K562 (cell line): Measurements from ENCODE around the gene PSMD7. TPM values are rescaled to one million over a fixed set of nuclear protein-coding genes. Genes with fewer than 3 reads are reported as not detected.

ENCODE experiments used
- EP300 ChIP-seq: IDR thresholded peaks from 2 replicates; pipeline ENCODE4 v1.6.1; 2012; ENCODE audit warnings: low read length, improper control_type of control experiment
- FOXJ2 ChIP-seq: fragments of 200-800 bp; sonication (Bioruptor generic); IDR thresholded peaks from 2 replicates; pipeline ENCODE4 v1.6.1; 2016; ENCODE audit warnings: missing genetic modification characterization, missing compliant biosample characterization
- GABPB2 ChIP-seq: fragments of 250-450 bp; sonication (Bioruptor Pico); conservative IDR thresholded peaks from 2 replicates; pipeline ENCODE4 v1.5.1; 2021; ENCODE audit warnings: mild to moderate bottlenecking
- KLF16 ChIP-seq: IDR thresholded peaks from 2 replicates; pipeline ENCODE4 v1.6.1; 2016; ENCODE audit warnings: antibody characterized with exemption
- NR4A1 ChIP-seq, 2 experiments: fragments of 250-450 bp in 1 of 2; fragments of 450-650 bp in 1 of 2; sonication (Bioruptor Pico) in 1 of 2; IDR thresholded peaks; 2 replicates each; pipeline versions ENCODE4 v1.4.0 to v1.6.1; 2016 to 2020; ENCODE audit warnings: mild to moderate bottlenecking in 2 of 2, missing compliant biosample characterization in 1 of 2, missing genetic modification characterization in 1 of 2, moderate library complexity in 1 of 2
- PPARD ChIP-seq: fragments of 250-450 bp; sonication (Bioruptor Pico); IDR thresholded peaks from 2 replicates; pipeline ENCODE4 v1.8.0; 2022; ENCODE audit warnings: inconsistent platforms, mild to moderate bottlenecking, moderate library complexity
- TEAD1 ChIP-seq, 2 experiments: fragments of 450-650 bp in 1 of 2; sonication (generic) in 1 of 2; formaldehyde crosslinking; IDR thresholded peaks; 2 replicates each; pipeline versions ENCODE4 v1.4.0 to v1.8.0; 2020 to 2022; ENCODE audit warnings: mild to moderate bottlenecking in 2 of 2, missing genetic modification reagents in 1 of 2
- ZFP30 ChIP-seq: fragments of 250-450 bp; sonication (Bioruptor Pico); IDR thresholded peaks from 2 replicates; pipeline ENCODE4 v1.8.0; 2022; ENCODE audit warnings: moderate library complexity, mild to moderate bottlenecking, inconsistent platforms, borderline replicate concordance
- ZNF23 ChIP-seq: fragments of 250-450 bp; sonication (Bioruptor Pico); IDR thresholded peaks from 2 replicates; pipeline ENCODE4 v1.4.0; 2020; ENCODE audit warnings: mild to moderate bottlenecking
- ZNF586 ChIP-seq: fragments of 450-650 bp; formaldehyde crosslinking; conservative IDR thresholded peaks from 2 replicates; pipeline ENCODE4 v1.4.0; 2020; ENCODE audit warnings: mild to moderate bottlenecking, moderate library complexity
- polyA plus RNA-seq, 8 experiments: library from polyadenylated mRNA; depleted of rRNA in 4 of 8; stranded (reverse) in 5 of 8; unstranded in 3 of 8; fragments of >200 nt; fragmentation: Nextera tagmentation in 2 of 8; fragmentation: Illumina TruSeq in 1 of 8; extraction: Ambion mirVana in 2 of 8; extraction: Trizol in 1 of 8; gene quantifications; 2 replicates each; pipeline versions ENCODE4 v1.2.1 to v1.2.3, GENCODE V29; 2011 to 2014; ENCODE audit warnings: inconsistent platforms in 1 of 8, missing spikeins in 1 of 8
- total RNA-seq, 7 experiments: library from RNA; depleted of rRNA in 6 of 7; stranded (reverse); fragments of >200 nt in 6 of 7; fragmentation: Illumina TruSeq in 2 of 7; extraction: Trizol in 2 of 7; gene quantifications; 2 replicates each; pipeline versions ENCODE4 v1.2.1 to v1.2.3, GENCODE V29; 2011 to 2021; ENCODE audit warnings: low replicate concordance in 1 of 7
- TF ChIP-seq, protein P1 (sequence below): sonication (generic); IDR thresholded peaks from 2 replicates; pipeline ENCODE4 v1.6.1; 2016
- TF ChIP-seq, protein P2 (sequence below): sonication (generic); formaldehyde crosslinking; IDR thresholded peaks from 2 replicates; pipeline ENCODE4 v1.8.0; 2022; ENCODE audit warnings: mild to moderate bottlenecking, missing genetic modification reagents
- TF ChIP-seq, protein P3 (sequence below), 2 experiments: fragments of 450-650 bp; formaldehyde crosslinking in 1 of 2; IDR thresholded peaks; 2 replicates each; pipeline versions ENCODE4 v1.4.0 to v1.6.1; 2014 to 2020; ENCODE audit warnings: mild to moderate bottlenecking in 2 of 2, borderline replicate concordance in 1 of 2, low read depth in 1 of 2
- TF ChIP-seq, protein P4 (sequence below), 3 experiments: IDR thresholded peaks in 2 of 3; conservative IDR thresholded peaks in 1 of 3; 2 replicates each; pipeline ENCODE4 v1.5.1; 2011 to 2012; ENCODE audit warnings: low read length in 3 of 3, mild to moderate bottlenecking in 3 of 3, control low read depth in 2 of 3, improper control_type of control experiment in 1 of 3, inconsistent platforms in 1 of 3, low read depth in 1 of 3, mixed read lengths in 1 of 3, moderate library complexity in 1 of 3; ENCODE audit not compliant: insufficient read depth in 2 of 3

Gene PSMD7
- total and polyA plus RNA-seq, 9 of the 15 experiments (the other 6 are each of a cell fraction or from before 2014, with no cell fraction given), result 100 to 226 (median 156) TPM

DNA sequence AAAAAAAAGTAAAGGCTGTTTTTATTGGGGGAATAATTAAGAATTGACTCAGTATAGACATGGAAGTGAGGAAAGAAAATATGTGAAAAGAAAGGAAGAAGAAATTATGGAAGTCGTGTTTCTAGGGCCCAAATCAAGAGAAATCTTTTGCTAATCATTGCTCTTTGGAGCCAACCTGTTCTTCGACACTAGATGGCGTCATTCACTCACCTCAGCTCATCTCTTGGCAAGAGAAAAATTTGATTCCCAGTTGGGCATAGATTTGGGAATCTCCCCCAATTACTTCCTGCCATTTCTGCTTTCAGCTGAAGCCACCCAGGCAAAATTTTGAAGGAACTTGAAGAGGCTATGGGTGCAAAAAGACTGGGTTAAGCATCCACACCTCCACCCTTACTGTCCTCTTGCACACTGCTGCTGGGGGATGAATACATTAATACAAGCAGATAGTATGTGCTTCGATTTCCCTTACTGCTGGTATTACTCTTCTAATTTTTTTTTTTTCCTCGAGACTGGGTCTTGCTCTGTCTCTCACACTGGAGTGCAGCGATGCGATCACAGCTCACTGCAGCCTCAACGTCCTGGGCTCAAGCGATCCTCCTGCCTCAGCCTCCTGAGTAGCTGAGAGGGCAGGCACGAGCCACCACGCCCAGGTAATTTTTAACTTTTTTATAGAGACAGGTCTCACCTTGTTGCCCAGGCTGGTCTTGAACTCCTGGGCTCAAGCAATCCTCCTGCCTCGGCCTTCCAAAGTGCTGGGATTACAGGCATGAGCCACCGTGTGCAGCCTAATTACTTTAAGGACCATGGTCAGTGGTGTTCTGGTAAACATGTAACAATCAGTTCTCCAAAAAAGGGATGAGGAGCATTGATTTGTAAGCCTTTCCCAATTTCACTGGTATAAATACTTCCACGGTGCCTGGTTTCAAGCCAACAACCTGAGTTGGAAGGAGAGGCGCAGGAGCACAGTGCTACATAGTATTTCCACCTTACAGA lies 13.5 kb downstream of the PSMD7 start (continued):
- TF ChIP-seq, protein P1, sequence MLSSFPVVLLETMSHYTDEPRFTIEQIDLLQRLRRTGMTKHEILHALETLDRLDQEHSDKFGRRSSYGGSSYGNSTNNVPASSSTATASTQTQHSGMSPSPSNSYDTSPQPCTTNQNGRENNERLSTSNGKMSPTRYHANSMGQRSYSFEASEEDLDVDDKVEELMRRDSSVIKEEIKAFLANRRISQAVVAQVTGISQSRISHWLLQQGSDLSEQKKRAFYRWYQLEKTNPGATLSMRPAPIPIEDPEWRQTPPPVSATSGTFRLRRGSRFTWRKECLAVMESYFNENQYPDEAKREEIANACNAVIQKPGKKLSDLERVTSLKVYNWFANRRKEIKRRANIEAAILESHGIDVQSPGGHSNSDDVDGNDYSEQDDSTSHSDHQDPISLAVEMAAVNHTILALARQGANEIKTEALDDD, result no peak
- TF ChIP-seq EP300, result no peak
- TF ChIP-seq GABPB2 (CRISPR knock-in tag), result no peak
- 0 out of 2 replicates have a peak, but pooled peaks have one; percentile 11 for TF ChIP-seq KLF16
- TF ChIP-seq ZFP30 (CRISPR knock-in tag), result no peak
- TF ChIP-seq TEAD1 (CRISPR knock-in tag; IDR thresholded peaks at IDR 0.05), result no peak
- no peak for TF ChIP-seq ZNF23 (CRISPR knock-in tag)
- no peak for TF ChIP-seq ZNF586
- TF ChIP-seq NR4A1 (CRISPR knock-in tag; IDR thresholded peaks at IDR 0.05), result no peak
- TF ChIP-seq NR4A1 (tag; IDR thresholded peaks at IDR 0.05), result no peak
- TF ChIP-seq, protein P2, sequence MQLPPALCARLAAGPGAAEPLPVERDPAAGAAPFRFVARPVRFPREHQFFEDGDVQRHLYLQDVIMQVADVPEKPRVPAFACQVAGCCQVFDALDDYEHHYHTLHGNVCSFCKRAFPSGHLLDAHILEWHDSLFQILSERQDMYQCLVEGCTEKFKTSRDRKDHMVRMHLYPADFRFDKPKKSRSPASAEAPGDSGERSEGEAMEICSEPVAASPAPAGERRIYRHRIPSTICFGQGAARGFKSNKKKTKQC, result no peak
- TF ChIP-seq PPARD (CRISPR knock-in tag), result no peak
- no peak for TF ChIP-seq FOXJ2 (tag)
- TF ChIP-seq, protein P3, sequence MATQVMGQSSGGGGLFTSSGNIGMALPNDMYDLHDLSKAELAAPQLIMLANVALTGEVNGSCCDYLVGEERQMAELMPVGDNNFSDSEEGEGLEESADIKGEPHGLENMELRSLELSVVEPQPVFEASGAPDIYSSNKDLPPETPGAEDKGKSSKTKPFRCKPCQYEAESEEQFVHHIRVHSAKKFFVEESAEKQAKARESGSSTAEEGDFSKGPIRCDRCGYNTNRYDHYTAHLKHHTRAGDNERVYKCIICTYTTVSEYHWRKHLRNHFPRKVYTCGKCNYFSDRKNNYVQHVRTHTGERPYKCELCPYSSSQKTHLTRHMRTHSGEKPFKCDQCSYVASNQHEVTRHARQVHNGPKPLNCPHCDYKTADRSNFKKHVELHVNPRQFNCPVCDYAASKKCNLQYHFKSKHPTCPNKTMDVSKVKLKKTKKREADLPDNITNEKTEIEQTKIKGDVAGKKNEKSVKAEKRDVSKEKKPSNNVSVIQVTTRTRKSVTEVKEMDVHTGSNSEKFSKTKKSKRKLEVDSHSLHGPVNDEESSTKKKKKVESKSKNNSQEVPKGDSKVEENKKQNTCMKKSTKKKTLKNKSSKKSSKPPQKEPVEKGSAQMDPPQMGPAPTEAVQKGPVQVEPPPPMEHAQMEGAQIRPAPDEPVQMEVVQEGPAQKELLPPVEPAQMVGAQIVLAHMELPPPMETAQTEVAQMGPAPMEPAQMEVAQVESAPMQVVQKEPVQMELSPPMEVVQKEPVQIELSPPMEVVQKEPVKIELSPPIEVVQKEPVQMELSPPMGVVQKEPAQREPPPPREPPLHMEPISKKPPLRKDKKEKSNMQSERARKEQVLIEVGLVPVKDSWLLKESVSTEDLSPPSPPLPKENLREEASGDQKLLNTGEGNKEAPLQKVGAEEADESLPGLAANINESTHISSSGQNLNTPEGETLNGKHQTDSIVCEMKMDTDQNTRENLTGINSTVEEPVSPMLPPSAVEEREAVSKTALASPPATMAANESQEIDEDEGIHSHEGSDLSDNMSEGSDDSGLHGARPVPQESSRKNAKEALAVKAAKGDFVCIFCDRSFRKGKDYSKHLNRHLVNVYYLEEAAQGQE (IDR thresholded peaks at IDR 0.05; ENCODE audit: borderline replicate concordance), result peak; percentile 62
- TF ChIP-seq, protein P3 (CRISPR knock-in tag; IDR thresholded peaks at IDR 0.05; ENCODE audit: low read depth), result no peak
- TF ChIP-seq, protein P4, sequence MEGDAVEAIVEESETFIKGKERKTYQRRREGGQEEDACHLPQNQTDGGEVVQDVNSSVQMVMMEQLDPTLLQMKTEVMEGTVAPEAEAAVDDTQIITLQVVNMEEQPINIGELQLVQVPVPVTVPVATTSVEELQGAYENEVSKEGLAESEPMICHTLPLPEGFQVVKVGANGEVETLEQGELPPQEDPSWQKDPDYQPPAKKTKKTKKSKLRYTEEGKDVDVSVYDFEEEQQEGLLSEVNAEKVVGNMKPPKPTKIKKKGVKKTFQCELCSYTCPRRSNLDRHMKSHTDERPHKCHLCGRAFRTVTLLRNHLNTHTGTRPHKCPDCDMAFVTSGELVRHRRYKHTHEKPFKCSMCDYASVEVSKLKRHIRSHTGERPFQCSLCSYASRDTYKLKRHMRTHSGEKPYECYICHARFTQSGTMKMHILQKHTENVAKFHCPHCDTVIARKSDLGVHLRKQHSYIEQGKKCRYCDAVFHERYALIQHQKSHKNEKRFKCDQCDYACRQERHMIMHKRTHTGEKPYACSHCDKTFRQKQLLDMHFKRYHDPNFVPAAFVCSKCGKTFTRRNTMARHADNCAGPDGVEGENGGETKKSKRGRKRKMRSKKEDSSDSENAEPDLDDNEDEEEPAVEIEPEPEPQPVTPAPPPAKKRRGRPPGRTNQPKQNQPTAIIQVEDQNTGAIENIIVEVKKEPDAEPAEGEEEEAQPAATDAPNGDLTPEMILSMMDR (IDR thresholded peaks at IDR 0.05 in 2 of 3, conservative IDR thresholded peaks at IDR 0.05 in 1 of 3; ENCODE audit: insufficient read depth in 2 of 3, low read depth in 1 of 3, low read length in 3 of 3), result peak; percentile 65 to 87 (median 74)
